Osteoblast (primary cell): Measurements from ENCODE around the gene SOX13. TPM values are rescaled to one million over a fixed set of nuclear protein-coding genes. Genes with fewer than 3 reads are reported as not detected.

Source experiments
- DNase-seq: peaks from one replicate; pipeline ENCODE4 v3.0.0; 2011; ENCODE audit warnings: low spot score, mixed read lengths; ENCODE audit not compliant: insufficient read length; ENCODE audit errors: missing footprints
- H2AFZ ChIP-seq: 2 replicates; pipeline ENCODE4 v1.6.0; 2011; ENCODE audit warnings: mild to moderate bottlenecking, low read length
- H3K27ac ChIP-seq: 2 replicates; pipeline ENCODE4 v1.5.1; 2011; ENCODE audit warnings: mild to moderate bottlenecking, low read depth, low read length, moderate library complexity
- H3K27me3 ChIP-seq: 2 replicates; pipeline ENCODE4 v1.6.0; 2012; ENCODE audit warnings: mild to moderate bottlenecking, control low read depth, inconsistent platforms, low read length, moderate library complexity; ENCODE audit not compliant: insufficient read depth
- H3K36me3 ChIP-seq: 2 replicates; pipeline ENCODE4 v1.5.1; 2011; ENCODE audit warnings: mild to moderate bottlenecking, low read length, control low read depth, moderate library complexity; ENCODE audit not compliant: insufficient read depth
- H3K4me1 ChIP-seq: 2 replicates; pipeline ENCODE4 v1.5.1; 2011; ENCODE audit warnings: mild to moderate bottlenecking, low read length, control low read depth, moderate library complexity; ENCODE audit not compliant: insufficient read depth
- H3K4me2 ChIP-seq: 2 replicates; pipeline ENCODE4 v1.6.0; 2011; ENCODE audit warnings: mild to moderate bottlenecking, low read length; ENCODE audit not compliant: insufficient read depth
- H3K4me3 ChIP-seq: fragments of 200-600 bp; sonication (generic); 3 replicates; pipeline ENCODE4 v1.5.1; 2012; ENCODE audit warnings: mild to moderate bottlenecking, low read length, inconsistent platforms; ENCODE audit not compliant: insufficient read depth
- H3K79me2 ChIP-seq: 2 replicates; pipeline ENCODE4 v1.6.0; 2012; ENCODE audit warnings: mild to moderate bottlenecking, low read length, control low read depth, inconsistent platforms; ENCODE audit not compliant: insufficient read depth
- H3K9me3 ChIP-seq: 2 replicates; pipeline ENCODE4 v1.5.1; 2011; ENCODE audit warnings: low read depth, low read length, control low read depth
- H4K20me1 ChIP-seq: 2 replicates; pipeline ENCODE4 v1.6.0; 2012; ENCODE audit warnings: mild to moderate bottlenecking, low read length, control low read depth; ENCODE audit not compliant: insufficient read depth
- total RNA-seq: library from RNA; depleted of rRNA; stranded (reverse); fragments of >200 nt; gene quantifications from 2 replicates; pipeline ENCODE4 v1.2.3, GENCODE V29; 2012
- TF ChIP-seq, protein P1 (sequence below): IDR thresholded peaks from 2 replicates; pipeline ENCODE4 v1.5.1; 2011; ENCODE audit warnings: mild to moderate bottlenecking, low read depth, low read length, moderate library complexity; ENCODE audit errors: extremely low read depth

The SOX13 gene
- total RNA-seq, 1 donor = 9.0 TPM

DNA sequence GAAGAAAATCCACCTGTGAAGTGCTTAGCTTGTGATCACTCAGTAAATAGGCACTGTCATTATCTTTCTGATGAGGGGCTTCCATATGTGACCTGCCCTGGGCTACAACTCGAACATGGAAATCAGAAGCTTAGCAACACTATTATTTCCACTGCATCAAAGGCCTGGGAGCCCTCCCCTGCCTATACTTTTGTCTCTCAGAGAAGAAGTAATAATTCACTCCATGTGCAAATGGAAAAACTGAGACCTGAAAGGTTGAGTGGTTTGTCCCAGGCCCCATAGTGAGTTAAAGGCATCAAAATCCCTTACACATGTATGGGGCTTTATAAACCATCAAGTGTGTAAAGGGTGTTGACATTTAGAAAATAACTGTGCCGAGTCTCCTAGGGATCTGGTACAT, 20.9 kb downstream of the SOX13 start:
- H3K4me3 ChIP-seq = no peak overlapping the region
- H3K4me1 ChIP-seq = peaks cover 6% of the 10 kb centered on the region
- peak; percentile 9 for DNase-seq
- peaks cover 20% of the 10 kb centered on the region for H3K79me2 ChIP-seq
- peaks cover 2% of the 10 kb centered on the region for H4K20me1 ChIP-seq
- H3K4me2 ChIP-seq = no peak overlapping the region
- H2AFZ ChIP-seq = no peak overlapping the region
- no peaks in the 10 kb centered on the region for H3K9me3 ChIP-seq
- TF ChIP-seq, protein P1, sequence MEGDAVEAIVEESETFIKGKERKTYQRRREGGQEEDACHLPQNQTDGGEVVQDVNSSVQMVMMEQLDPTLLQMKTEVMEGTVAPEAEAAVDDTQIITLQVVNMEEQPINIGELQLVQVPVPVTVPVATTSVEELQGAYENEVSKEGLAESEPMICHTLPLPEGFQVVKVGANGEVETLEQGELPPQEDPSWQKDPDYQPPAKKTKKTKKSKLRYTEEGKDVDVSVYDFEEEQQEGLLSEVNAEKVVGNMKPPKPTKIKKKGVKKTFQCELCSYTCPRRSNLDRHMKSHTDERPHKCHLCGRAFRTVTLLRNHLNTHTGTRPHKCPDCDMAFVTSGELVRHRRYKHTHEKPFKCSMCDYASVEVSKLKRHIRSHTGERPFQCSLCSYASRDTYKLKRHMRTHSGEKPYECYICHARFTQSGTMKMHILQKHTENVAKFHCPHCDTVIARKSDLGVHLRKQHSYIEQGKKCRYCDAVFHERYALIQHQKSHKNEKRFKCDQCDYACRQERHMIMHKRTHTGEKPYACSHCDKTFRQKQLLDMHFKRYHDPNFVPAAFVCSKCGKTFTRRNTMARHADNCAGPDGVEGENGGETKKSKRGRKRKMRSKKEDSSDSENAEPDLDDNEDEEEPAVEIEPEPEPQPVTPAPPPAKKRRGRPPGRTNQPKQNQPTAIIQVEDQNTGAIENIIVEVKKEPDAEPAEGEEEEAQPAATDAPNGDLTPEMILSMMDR = no peak
- no peaks in the 10 kb centered on the region for H3K36me3 ChIP-seq
- H3K27me3 ChIP-seq = no peaks in the 10 kb centered on the region
- no peak overlapping the region for H3K27ac ChIP-seq

DNA sequence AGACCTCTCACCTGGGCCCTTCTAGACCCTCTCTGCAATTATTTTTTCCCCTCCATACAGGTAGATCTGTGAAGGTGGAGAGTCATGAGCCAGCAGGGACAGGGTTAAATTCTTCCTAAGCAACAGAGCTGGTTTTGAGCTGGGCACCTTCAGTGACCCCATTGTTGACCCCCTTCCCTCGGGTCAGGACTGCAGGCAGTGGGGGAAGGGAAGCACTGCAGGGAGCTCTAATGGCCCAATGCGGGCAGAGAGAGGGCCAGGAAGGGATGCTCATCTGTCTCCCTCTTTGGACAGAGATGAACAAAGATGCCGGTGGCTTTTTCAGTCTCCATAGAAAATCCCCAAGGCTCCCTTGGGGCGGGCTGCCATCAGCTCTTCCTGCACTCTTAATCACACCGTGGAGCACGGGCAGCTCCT, 21.4 kb downstream of the SOX13 start:
- DNase-seq = peak; percentile 14

DNA sequence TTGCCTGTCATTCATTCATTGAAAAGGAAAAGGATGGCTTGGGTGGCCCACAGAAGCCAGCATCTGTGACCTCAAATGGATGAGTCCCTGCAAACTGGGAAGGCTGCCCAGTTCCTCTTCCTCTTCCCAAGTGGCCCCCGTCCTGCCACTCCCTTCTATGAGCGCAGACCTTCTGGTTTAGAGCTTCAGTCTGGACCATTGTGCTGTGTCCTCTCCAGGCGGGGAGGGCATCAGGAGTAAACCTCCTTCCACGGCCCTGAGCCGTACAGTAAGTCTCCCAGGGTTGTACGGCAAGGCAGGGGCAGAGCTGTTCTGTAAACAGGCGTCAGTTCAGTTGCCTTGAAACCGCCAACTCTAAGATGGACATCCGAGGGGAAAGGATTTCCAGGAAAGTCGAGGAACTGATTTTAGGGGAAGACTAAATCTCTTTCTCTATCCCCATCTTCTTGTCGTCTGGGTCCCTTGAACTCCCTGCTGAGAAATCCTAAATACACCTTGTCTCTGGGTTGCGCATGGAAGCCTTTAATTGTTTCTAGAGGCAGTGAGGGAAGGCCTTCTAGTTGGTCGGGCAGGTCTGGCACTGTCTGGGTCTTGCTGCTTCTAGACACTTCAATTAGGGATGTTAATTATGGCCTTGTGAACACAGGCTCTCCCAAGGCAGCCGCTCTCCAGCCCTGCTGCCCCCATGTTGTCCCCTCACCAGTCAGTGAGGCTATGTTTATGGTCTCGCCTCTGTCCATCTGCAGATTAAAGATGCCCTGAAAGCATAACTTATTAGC, 22.1 kb downstream of the SOX13 start:
- Histone ChIP-seq H3K27me3 (no peaks in the 10 kb centered on the region), H4K20me1 (peaks cover 6% of the 10 kb centered on the region), H3K4me3 (no peak overlapping the region), H3K79me2 (peaks cover 16% of the 10 kb centered on the region), H3K27ac (no peak overlapping the region), H3K4me1 (no peaks in the 10 kb centered on the region), H3K4me2 (no peak overlapping the region), H2AFZ (no peak overlapping the region), H3K9me3 (no peaks in the 10 kb centered on the region), H3K36me3 (no peaks in the 10 kb centered on the region)
- DNase-seq = no peak
- TF ChIP-seq, protein P1 = no peak

More for the DNA sequence above, 21.4 kb downstream of the SOX13 start:
- Histone ChIP-seq H4K20me1 (peaks cover 6% of the 10 kb centered on the region), H3K4me2 (no peak overlapping the region), H2AFZ (no peak overlapping the region), H3K4me3 (no peak overlapping the region), H3K9me3 (no peaks in the 10 kb centered on the region), H3K27me3 (no peaks in the 10 kb centered on the region), H3K4me1 (peaks cover under 1% of the 10 kb centered on the region), H3K36me3 (no peaks in the 10 kb centered on the region), H3K27ac (no peak overlapping the region), H3K79me2 (peaks cover 20% of the 10 kb centered on the region)
- TF ChIP-seq, protein P1 = no peak

DNA sequence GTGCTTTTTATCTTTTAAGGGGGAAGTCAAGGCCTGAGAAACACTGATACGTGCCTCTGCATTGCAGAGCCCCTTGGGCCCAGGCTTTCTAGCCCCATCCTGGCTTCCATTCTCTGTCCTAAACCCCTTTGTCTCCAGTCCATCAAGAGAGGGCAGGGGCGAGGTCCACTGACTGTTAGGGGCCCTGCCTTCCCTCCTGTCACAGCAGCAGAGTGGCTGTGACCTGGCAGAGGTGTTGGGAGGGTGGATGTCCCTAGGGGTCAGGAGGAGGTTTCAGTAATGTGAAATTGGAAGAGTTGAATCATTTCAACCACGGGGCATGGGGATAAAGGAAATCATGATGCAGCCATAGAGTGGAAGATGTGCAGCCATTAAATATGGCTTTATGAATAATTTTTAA, 24.0 kb downstream of the SOX13 start:
- no peak overlapping the region for H3K4me3 ChIP-seq
- H3K4me1 ChIP-seq = no peaks in the 10 kb centered on the region
- H3K36me3 ChIP-seq = no peaks in the 10 kb centered on the region
- no peak overlapping the region for H2AFZ ChIP-seq
- H3K9me3 ChIP-seq = no peaks in the 10 kb centered on the region
- TF ChIP-seq, protein P1 = no peak
- no peak overlapping the region for H3K4me2 ChIP-seq
- H3K79me2 ChIP-seq = peaks cover 13% of the 10 kb centered on the region
- peak; percentile 25 for DNase-seq
- H3K27ac ChIP-seq = no peak overlapping the region
- H3K27me3 ChIP-seq = no peaks in the 10 kb centered on the region
- H4K20me1 ChIP-seq = peaks cover 8% of the 10 kb centered on the region
